GM18505 (cell line): ENCODE data around the gene CCDC142.
"Not testable (repeated sequence)": the region's sequence is repeated elsewhere in the genome, so short reads cannot be mapped to it uniquely, and the experiment has no call there.

Experiments
- ATAC-seq: cut with Tn5 transposase; IDR thresholded peaks from one replicate; pipeline ENCODE4 v1.9.1; 2021; ENCODE audit not compliant: unreplicated experiment
- POLR2A ChIP-seq: IDR thresholded peaks from 4 replicates; pipeline ENCODE4 v1.6.1; 2011; ENCODE audit warnings: borderline replicate concordance; ENCODE audit not compliant: insufficient read depth, insufficient read length; ENCODE audit errors: extremely low read depth

CCDC142 gene

DNA sequence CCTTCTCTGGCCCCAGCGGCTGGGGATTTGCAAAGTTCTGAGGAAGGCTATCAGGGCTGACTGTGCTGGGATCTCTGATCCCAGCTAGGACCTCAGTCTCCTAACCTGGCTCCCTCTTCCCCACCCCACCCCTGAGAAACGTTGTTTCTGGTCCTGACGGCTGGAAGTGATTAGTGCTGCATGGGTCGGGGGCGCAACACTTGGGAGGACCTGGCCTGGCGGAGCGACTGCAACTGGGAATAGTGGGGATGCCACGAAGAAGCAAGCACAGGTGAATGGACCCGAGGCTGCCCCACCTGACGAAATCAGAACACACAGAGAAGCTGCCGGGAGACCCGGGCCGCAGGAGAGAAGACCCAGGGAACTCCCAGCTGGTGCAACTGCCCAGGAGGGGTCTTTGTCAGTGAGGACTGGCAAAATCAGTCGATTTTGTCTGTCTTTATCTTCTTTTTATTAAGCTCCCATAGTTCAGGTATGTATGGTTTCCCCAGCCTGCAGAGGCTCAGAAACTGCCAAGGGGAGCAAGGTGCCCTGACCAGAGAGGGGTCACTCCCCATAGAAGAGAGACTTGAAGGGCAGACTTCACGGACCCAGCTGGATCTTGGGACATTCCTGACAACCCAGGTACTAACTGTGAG lies 17.3 kb upstream of the CCDC142 start:
- no peak for TF ChIP-seq POLR2A
- ATAC-seq, result no peak

DNA sequence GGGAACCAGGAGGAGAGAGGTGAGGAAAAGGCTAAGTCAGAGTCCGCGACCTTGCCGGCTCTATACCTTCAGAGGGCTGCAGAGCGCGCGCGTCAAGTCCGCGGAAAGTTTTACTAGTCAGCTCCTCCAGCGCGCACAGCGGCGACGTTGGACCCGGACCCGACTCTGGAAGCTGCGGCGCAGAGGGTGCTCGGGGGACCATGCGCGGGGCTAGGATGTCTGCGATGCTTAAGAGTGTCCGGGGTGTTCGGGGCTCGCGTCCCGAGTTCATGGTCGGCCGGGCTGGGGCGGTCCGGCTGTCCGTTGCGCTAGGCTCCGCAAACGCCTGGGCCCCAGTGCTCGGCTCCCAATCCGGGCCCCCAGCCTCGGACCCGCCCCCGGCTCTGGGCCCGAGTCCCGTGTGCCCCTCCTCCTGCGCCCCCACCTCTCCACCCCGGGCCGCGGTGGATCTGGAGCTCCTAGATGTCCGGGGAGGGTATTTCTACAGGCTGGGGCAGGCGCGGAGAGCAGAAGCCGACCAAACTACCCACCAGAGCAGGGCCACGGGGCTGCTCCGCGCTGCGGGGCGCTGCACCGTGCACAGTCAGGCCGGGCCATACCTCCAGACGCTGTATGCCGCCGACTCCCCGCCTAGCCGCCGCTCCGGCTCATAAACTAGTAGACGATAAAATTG lies 16.6 kb upstream of the CCDC142 start, which contains the start of gene LBX2:
Gene LBX2, minus strand, starts transcription at position 337 of the 673 bp plus-strand sequence. Its CDS starts 66 bp downstream, at position 271.
- no peak for ATAC-seq
- no peak for TF ChIP-seq POLR2A

DNA sequence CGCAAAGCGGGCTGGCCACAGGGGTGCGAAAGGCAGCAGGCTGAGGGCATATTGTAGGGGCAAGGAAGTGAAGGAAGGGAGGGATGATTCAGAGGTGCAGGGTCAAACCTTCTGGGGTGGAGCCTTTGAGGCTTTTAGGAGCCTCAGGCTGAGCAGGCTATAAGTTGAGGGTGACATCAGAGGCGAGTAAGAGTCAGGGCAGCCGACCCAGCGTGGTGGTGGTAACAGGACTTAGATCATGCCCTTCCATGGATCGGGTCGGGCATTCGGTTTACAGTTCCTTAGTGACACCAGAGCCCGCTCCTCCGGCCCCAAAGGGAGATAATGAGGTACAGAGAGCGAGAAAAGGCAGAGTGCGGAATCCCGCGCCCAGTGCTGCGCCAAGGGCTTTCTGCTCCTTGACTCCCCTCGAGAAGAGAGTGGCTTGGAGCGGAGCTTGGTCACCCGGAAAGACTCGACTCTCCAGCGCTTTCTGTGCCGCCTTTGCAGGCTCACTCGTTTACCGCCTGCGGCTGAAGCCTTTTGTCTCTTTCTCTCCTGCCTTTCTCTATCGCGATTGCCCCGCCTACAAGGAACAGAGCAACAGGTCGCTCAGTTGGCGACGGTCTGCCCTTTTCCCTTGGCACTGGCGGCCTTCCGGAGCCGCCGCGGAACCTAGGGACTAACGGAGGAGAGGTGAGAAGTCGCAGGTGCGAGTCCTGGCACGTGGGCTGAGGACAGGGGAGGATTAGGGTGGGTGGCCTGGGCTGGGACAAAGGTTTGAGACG lies 15.9 kb upstream of the CCDC142 start:
- TF ChIP-seq POLR2A, result no peak
- no peak for ATAC-seq

DNA sequence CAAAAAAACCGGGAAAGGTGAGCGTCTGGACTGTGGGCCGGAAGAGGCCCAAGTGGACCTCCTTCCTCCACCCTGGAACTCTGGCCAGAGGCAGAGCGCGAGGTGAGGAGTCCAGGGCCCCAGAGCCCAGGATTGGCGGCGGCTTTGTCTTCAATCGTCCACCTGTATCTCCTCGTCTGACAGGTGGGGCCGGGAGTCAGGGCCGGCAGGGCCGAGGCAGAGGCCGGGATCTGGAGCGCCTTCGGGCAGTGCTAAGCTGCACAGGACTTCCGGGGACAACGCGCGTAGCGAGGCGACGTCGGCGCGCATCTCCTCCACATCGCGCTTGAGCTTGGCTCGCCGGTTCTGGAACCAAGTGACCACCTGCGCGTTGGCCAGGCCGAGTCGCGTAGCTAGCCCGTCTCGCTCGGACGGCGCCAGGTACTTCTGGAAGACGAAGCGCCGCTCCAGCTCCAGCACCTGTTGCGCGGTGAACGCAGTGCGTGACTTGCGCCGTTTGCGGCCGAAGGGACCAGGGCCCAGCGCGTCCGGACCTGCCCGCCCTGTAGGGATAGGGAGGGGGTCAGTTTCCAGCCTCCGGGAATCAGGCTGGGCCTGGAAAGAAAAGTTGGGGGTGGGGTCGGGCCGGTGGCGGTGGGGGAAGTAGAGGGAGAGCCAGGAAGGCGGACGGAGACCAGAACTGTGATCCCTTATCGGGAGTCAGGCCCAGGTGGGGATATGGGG lies 15.1 kb upstream of the CCDC142 start:
- ATAC-seq, result no peak
- TF ChIP-seq POLR2A, result peak; percentile 49

DNA sequence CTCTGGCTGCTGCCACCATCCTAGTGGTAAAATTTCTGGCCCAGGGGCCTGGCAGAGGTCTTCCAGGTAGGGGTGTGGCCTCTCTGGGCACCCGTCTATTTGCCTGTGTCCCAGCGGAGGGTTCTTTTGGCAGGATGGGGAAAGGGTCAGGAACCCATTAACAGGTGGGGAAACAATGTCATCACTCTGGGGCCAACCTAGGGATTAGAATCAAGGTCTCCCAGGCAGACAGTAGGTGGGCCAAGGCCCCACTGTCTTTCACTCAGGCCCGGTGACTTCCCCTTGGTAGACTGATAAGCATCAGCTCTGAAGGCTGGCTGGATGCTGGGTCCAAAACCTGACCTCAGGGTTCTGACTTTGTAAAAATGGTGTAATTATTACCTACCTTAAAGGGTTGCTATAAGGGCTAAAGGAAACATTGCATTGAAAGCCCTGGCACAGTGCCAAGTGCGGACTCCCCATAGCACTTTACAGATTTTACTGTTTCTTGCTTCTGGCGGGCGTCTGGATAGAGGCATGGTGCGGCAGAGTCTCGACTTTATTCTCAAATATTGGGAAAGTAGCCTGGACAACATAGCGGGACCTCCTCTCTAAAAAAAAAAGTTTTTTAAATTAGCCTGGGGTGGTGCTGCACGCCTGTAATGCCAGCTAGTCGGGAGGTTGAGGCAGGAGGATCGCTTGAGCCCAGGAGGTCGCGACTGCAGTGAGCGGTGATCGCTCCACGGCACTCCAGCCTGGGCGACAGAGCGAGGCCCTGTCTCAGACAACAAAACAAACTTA lies 14.4 kb upstream of the CCDC142 start:
- no peak for TF ChIP-seq POLR2A
- no peak for ATAC-seq

DNA sequence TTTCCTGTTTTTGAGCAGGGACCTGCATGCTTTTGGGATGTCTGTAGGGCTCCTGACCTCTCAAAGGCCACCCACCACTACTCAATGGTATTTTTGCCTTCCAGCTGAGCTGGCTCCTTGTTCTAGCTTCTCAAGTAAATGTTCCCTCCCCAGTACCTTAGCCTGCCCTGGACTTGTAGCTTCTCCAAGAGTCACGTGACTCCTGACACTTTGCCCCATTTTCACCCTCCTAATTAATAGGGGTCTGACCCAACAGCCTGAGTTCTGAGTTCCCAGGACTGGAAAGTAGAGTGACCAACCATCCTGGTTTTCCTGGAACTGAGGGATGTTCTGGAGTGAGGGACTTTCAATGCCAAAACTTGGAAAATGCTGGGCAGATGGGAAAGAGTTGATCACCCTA lies 12.6 kb upstream of the CCDC142 start:
- ATAC-seq, result no peak

DNA sequence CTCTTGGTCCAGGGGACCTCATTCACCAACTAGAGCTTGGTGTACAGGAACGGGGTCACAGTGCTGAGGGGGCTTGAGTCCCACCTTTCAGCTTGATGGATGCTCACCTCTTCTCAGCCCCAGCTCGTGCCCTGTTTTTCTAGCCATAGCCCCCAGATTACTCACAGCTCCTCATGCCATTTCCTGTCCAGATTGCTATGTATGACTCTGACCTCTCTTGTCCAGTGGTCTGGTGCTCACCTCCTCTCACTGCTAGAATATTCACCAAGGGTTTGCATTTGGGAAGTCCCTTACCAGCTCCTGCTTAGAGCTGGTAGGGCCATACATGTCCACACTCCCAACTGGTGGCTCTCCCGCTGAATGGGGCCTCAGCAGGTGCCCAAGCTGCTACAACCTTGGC lies 10.7 kb upstream of the CCDC142 start:
- no peak for ATAC-seq
- no peak for TF ChIP-seq POLR2A

More for the DNA sequence above, 12.6 kb upstream of the CCDC142 start:
- no peak for TF ChIP-seq POLR2A

DNA sequence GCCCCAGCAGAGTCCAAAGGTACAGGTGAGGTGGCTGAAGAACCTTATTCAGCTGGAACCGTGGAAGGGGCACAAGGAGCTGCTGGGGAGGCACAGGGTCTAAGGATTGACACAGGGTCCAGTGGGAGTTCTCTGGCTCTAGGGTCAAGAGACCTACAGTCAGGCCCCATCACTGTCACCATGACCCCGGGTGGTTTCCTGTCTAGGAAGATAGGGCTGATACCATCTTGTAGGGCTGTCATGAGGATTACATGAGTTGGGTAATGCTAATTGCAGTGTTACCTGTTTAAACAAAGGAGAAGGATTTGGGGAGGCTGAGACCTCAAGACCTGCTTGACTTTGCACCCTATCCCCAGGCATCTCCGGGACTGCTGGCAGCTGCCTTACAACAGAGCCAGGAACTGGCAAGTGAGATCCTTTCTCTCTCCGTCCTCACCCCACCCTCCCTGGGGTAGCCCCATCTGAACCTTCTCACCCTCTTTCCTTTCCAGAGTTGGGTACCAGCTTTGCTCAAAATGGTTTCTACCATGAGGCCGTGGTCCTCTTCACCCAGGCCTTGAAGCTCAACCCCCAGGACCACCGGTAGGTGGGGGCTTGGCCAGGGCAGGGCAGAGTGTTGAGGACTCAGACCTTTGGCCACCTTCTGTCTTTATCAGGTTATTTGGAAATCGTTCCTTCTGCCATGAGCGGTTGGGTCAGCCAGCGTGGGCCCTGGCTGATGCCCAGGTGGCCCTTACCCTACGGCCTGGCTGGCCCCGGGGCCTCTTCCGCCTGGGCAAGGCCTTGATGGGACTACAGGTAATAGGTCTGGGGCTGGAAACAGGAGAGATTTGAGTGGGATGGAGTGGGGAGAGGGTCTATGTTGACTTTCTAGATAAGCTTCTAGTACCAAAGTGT lies 9.1 kb upstream of the CCDC142 start:
- TF ChIP-seq POLR2A, result no peak
- no peak for ATAC-seq

DNA sequence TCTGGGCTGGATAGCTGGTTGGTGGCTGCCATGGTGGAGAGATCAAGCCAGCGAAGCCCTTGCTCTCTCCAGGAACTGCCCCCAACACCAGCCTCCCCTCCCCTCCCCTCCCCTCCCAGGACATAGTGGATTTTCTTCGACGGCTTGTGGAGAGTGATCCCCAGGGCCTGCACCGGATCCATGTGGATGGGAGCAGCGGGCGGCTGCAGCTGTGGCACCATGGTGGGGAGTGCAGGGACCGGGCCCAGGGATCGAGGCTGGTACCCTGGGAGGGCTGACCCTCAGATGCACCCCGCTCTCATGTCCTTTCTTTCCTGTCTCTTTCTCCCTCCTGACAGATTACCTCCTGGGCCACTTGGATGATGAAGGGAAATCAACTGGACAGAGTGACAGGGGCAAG lies 7.1 kb upstream of the CCDC142 start:
- no peak for TF ChIP-seq POLR2A
- no peak for ATAC-seq

DNA sequence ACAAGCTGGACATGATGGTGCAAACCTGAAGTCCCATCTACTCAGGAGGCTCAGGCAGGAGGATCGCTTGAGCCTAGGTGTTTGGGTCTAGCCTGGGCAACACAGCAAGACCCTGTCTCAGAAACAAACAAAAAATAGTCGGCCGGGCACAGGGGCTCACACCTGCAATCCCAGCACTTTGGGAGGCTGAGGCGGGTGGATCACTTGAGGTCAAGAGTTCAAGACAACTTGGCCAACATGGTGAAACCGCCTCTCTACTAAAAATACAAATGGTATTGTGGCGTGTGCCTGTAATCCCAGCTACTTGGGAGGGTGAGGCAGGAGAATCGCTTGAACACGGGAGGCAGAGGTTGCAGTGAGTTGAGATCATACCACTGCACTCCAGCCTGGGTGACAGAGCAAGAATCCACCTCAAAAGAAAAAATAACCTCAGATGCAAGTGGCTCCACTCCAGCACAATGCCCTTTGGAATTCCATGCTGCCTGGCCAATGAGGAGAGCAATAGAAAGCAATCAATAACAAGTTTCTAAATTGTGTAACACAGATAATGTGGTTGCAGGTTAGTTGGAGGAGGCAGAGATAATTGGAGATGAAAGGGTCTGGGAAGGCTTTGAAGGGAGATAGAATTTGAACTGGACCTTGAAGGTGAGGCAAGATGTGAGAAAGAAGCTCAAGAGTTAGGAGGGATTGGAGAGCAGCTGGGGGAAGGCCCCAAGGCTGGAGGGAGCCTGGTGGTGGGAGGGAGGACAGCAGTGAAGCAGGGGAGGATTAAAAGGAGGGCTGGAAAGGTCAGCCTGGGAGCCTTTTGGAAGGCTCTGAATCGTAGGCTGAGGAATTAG lies 6.1 kb upstream of the CCDC142 start:
- ATAC-seq, result no peak
- TF ChIP-seq POLR2A, result no peak

DNA sequence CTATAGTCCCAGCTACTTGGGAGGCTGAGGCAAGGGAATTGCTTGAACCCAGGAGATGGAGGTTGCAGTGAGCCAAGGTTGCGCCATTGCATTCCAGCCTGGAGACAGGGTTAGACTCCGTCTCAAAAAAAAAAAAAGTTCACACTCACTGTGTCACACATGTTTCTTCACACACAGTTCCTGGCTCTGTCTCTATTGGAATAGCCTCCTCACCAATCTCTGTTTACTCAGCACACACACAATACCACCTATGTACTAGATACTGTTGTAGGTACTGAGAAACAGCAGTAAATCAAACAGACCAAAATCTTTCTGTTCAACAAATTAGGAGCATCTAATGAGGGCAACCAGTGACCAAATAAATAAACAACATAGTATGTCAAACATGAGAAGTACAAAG lies 3.3 kb upstream of the CCDC142 start:
- no peak for ATAC-seq
- no peak for TF ChIP-seq POLR2A

DNA sequence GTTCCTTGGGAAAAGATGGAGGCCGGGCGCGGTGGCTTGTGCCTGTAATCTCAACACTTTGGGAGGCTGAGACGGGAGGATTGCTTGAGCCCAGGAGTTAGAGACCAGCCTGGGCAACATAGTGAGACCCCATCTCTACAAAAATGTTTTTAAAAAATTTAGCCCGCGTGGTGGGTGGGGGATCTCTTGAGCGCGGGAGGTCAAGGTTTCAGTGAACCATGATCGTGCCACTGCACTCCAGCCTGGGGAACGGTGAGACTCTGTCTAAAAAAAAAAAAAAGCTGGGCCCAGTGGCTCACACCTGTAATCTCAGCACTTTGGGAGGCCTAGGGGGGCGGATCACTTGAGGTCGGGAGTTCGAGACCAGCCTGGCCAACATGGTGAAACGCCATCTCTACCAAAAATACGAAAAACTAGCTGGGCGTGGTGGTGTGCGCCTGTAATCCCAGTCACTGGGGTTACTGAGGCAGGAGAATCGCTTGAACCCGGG lies 922 bp upstream of the CCDC142 start:
- not testable (repeated sequence) for ATAC-seq
